Body of pancreas (tissue), 4 donors: ENCODE results near the gene LNPEP.
"Not testable (repeated sequence)": the region's sequence is repeated elsewhere in the genome, so short reads cannot be mapped to it uniquely, and the experiment has no call there.

ENCODE experiments used
- CTCF ChIP-seq, 7 experiments: fragments of 450-650 bp in 4 of 7; fragments of 200-600 bp in 3 of 7; sonication (generic) in 3 of 7; IDR thresholded peaks; one replicate each; pipeline ENCODE4 v1.5.1; 2016 to 2019; ENCODE audit warnings: antibody characterized with exemption in 7 of 7
- POLR2A ChIP-seq, 3 donors: fragments of 450-650 bp; IDR thresholded peaks; one replicate each; pipeline ENCODE4 v1.6.1; 2016; ENCODE audit warnings: antibody characterized with exemption in 3 of 3, mild to moderate bottlenecking in 2 of 3

DNA sequence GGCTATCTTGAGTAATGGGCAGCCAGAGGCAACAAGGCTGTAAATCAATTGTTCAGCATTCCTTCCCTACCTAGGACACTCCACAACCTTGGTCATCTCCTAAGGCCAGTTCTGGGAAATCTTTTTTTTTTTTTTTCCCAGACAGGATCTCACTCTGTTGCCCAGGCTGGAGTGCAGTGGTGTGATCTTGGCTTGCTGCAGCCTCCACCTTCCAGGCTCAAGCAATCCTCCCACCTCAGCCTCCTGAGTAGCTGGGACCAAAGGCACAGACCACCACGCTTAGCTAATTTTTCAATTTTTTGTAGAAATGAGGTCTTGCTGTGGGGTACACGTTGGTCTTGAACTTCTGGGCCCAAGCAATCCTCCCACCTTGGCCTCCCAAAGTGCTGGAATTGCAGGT is 4.8 kb upstream of the LNPEP start:
- not testable (repeated sequence) for TF ChIP-seq POLR2A, CTCF (IDR thresholded peaks at IDR 0.05)
